Esophagus muscularis mucosa (tissue), 4 donors: ENCODE measurements around the gene C1GALT1. TPM values are rescaled to one million over a fixed set of nuclear protein-coding genes. Genes with fewer than 3 reads are reported as not detected.

ENCODE experiments used
- DNase-seq: peaks from one replicate; pipeline ENCODE4 v3.0.0-alpha.2; 2017; ENCODE audit errors: extremely low spot score
- H3K27ac ChIP-seq, 4 donors: fragments of 200-600 bp; sonication (generic); replicated peaks in 1 of 4; 1 replicate in 3 of 4; 2 replicates in 1 of 4; pipeline ENCODE4 v1.5.1; 2016 to 2019; ENCODE audit warnings: mild to moderate bottlenecking in 1 of 4
- H3K27me3 ChIP-seq, 4 donors: fragments of 200-600 bp; sonication (generic); one replicate each; pipeline versions ENCODE4 v1.5.1 to v1.6.0; 2016 to 2019
- H3K36me3 ChIP-seq, 4 donors: fragments of 200-600 bp; sonication (generic); one replicate each; pipeline ENCODE4 v1.5.1; 2016 to 2019
- H3K4me1 ChIP-seq, 4 donors: fragments of 200-600 bp; sonication (generic); one replicate each; pipeline ENCODE4 v1.5.1; 2016 to 2019
- H3K4me3 ChIP-seq, 4 donors: fragments of 200-600 bp; sonication (generic); 1 replicate in 2 of 4; 2 replicates in 2 of 4; pipeline ENCODE4 v1.5.1; 2016 to 2019; ENCODE audit warnings: mild to moderate bottlenecking in 4 of 4, moderate library complexity in 1 of 4
- H3K9me3 ChIP-seq, 4 donors: fragments of 200-600 bp; sonication (generic); 1 replicate in 3 of 4; 2 replicates in 1 of 4; pipeline ENCODE4 v1.5.1; 2016 to 2019
- CTCF ChIP-seq, 3 experiments: fragments of 200-600 bp in 2 of 3; fragments of 450-650 bp in 1 of 3; sonication (generic) in 2 of 3; IDR thresholded peaks; one replicate each; pipeline ENCODE4 v1.5.1; 2017 to 2019; ENCODE audit warnings: antibody characterized with exemption in 3 of 3, mild to moderate bottlenecking in 2 of 3, moderate library complexity in 1 of 3
- EP300 ChIP-seq: sonication (generic); formaldehyde crosslinking; IDR thresholded peaks from one replicate; pipeline ENCODE4 v1.6.1; 2017; ENCODE audit warnings: antibody characterized with exemption
- POLR2A ChIP-seq: fragments of 450-650 bp; IDR thresholded peaks from one replicate; pipeline ENCODE4 v1.6.1; 2017; ENCODE audit warnings: antibody characterized with exemption, moderate library complexity, mild to moderate bottlenecking, low read depth
- POLR2AphosphoS5 ChIP-seq, 2 donors: sonication (generic); formaldehyde crosslinking; IDR thresholded peaks; one replicate each; pipeline ENCODE4 v1.6.1; 2017; ENCODE audit warnings: antibody characterized with exemption in 2 of 2
- WGBS: methylation state at CpG from one replicate; pipeline ENCODE4 v1.1.5; 2018; 5-methylcytosine and 5-hydroxymethylcytosine counted together
- intact Hi-C: fragments of 100-400 bp; cut with DNase I; formaldehyde crosslinking; loops from one replicate; pipeline ENCODE4 v1.15.1; 2023
- total RNA-seq, 4 donors: library from RNA; depleted of rRNA; stranded (reverse); fragments of >200 nt; gene quantifications; one replicate each; pipeline versions ENCODE4 v1.1.0 to v1.2.1, GENCODE V29; 2016

The C1GALT1 gene
- total RNA-seq, 4 donors from 2014 or later = 6.7 to 13.8 (median 11.4) TPM

GRCh38 chr7:7157887-7158271 lies 24.5 kb upstream of the C1GALT1 start:
- Histone ChIP-seq H3K4me1 (no peaks in the 10 kb centered on the region), H3K27ac (no peak overlapping the region), H3K36me3 (no peaks in the 10 kb centered on the region), H3K4me3 (no peak overlapping the region), H3K9me3 (no peaks in the 10 kb centered on the region), H3K27me3 (no peaks in the 10 kb centered on the region)
- intact Hi-C loops = no loop called here
- no peak for TF ChIP-seq POLR2A
- TF ChIP-seq CTCF (IDR thresholded peaks at IDR 0.05) = no peak
- no peak for TF ChIP-seq POLR2AphosphoS5 (IDR thresholded peaks at IDR 0.05)
- TF ChIP-seq EP300 = no peak
- no peak for DNase-seq

GRCh38 chr7:7159063-7159658 lies 23.2 kb upstream of the C1GALT1 start:
- no peaks in the 10 kb centered on the region for H3K4me1 ChIP-seq
- DNase-seq = no peak
- no peak for TF ChIP-seq CTCF (IDR thresholded peaks at IDR 0.05)
- TF ChIP-seq POLR2AphosphoS5 (IDR thresholded peaks at IDR 0.05) = no peak
- no peak for TF ChIP-seq EP300
- TF ChIP-seq POLR2A = no peak
- H3K4me3 ChIP-seq = no peak overlapping the region
- no peaks in the 10 kb centered on the region for H3K9me3 ChIP-seq
- 62% methylated on average over 6 of the region's 6 CpGs for WGBS
- no peak overlapping the region for H3K27ac ChIP-seq
- no peaks in the 10 kb centered on the region for H3K27me3 ChIP-seq
- intact Hi-C loops = no loop called here
- H3K36me3 ChIP-seq = no peaks in the 10 kb centered on the region

- DNase-seq = no peak
- H3K9me3 ChIP-seq = no peaks in the 10 kb centered on the region
- no peaks in the 10 kb centered on the region for H3K4me1 ChIP-seq
- no peak overlapping the region for H3K27ac ChIP-seq
- H3K27me3 ChIP-seq = no peaks in the 10 kb centered on the region
- no peak overlapping the region for H3K4me3 ChIP-seq
- 93% methylated on average over 2 of the region's 2 CpGs for WGBS
- no peaks in the 10 kb centered on the region for H3K36me3 ChIP-seq
- intact Hi-C loops = no loop called here
- no peak for TF ChIP-seq POLR2AphosphoS5 (IDR thresholded peaks at IDR 0.05)
- no peak for TF ChIP-seq CTCF (IDR thresholded peaks at IDR 0.05)
- TF ChIP-seq POLR2A = no peak
- TF ChIP-seq EP300 = no peak
Observed at GRCh38 chr7:7164591-7164990, 17.8 kb upstream of the C1GALT1 start.

- TF ChIP-seq POLR2A (no peak), EP300 (no peak), POLR2AphosphoS5 (IDR thresholded peaks at IDR 0.05) (no peak), CTCF (IDR thresholded peaks at IDR 0.05) (no peak)
- Histone ChIP-seq H3K4me1 (no peaks in the 10 kb centered on the region), H3K27me3 (no peaks in the 10 kb centered on the region), H3K9me3 (no peaks in the 10 kb centered on the region), H3K4me3 (no peak overlapping the region), H3K27ac (no peak overlapping the region), H3K36me3 (no peaks in the 10 kb centered on the region)
- intact Hi-C loops = no loop called here
- 78% methylated on average over 3 of the region's 3 CpGs for WGBS
- no peak for DNase-seq
Observed at GRCh38 chr7:7165372-7165771, 17.0 kb upstream of the C1GALT1 start.

GRCh38 chr7:7166318-7166717 lies 16.0 kb upstream of the C1GALT1 start:
- TF ChIP-seq POLR2AphosphoS5 (IDR thresholded peaks at IDR 0.05) = no peak
- TF ChIP-seq EP300 = no peak
- no peak for TF ChIP-seq CTCF (IDR thresholded peaks at IDR 0.05)
- no peak for TF ChIP-seq POLR2A
- intact Hi-C loops = no loop called here
- no peaks in the 10 kb centered on the region for H3K4me1 ChIP-seq
- H3K9me3 ChIP-seq = no peaks in the 10 kb centered on the region
- H3K4me3 ChIP-seq = no peak overlapping the region
- no peak overlapping the region for H3K27ac ChIP-seq
- H3K36me3 ChIP-seq = no peaks in the 10 kb centered on the region
- no peak for DNase-seq
- H3K27me3 ChIP-seq = no peaks in the 10 kb centered on the region
- WGBS = 89% methylated on average over 3 of the region's 3 CpGs
